ENCODE data around the gene PRUNE2.

The PRUNE2 gene

DNA sequence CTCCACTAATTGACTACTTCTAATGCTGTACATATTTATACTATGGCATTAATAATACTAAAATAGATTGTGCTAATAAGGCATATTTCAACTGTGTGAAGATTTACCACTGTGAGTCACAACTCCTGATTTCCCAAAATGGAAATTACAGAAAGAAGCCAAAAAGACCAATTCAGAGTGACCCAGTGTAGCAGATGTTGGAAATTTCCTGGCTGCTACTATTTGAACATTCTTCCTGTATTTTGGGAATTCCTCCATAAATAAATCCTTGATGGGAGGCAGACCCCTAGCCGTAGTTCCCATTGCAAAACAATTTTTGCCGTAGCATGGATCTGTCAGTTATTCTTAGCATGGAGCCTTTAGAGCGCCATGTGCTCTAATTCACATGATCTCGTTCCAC is 11.4 kb upstream of the PRUNE2 start:
- no peak overlapping the region for H3K9ac ChIP-seq (ENCODE audit: low read length)
- no peak overlapping the region for H3K4me2 ChIP-seq (ENCODE audit: low read length)
- H3K18ac ChIP-seq (ENCODE audit: low read length), result no peak overlapping the region
- no peak overlapping the region for H3K56ac ChIP-seq (ENCODE audit: low read length)
- no peak overlapping the region for H2AK5ac ChIP-seq (ENCODE audit: low read length)
- no peak overlapping the region for H2BK5ac ChIP-seq (ENCODE audit: low read length)
- no peaks in the 10 kb centered on the region for H3K4me1 ChIP-seq (ENCODE audit: control insufficient read depth, low read depth, low read length)
- H3K27ac ChIP-seq (ENCODE audit: low read depth, low read length), result no peak overlapping the region
- H3K27me3 ChIP-seq (ENCODE audit: insufficient read depth, low read length, poor library complexity), result peaks cover 2% of the 10 kb centered on the region
- DNase-seq, result no peak
- no peak overlapping the region for H2BK120ac ChIP-seq (ENCODE audit: low read depth, low read length)
- H3K36me3 ChIP-seq (ENCODE audit: control insufficient read depth, insufficient read depth, low read length), result no peaks in the 10 kb centered on the region
- no CpG with 5 or more reads among the region's 4 CpGs for WGBS (ENCODE audit: extremely low coverage, insufficient coverage, low lambda C conversion rate)
- no peak overlapping the region for H4K8ac ChIP-seq (ENCODE audit: low read depth, low read length)
- H3K23ac ChIP-seq (ENCODE audit: low read length), result no peak overlapping the region
- no peak overlapping the region for H3K4ac ChIP-seq (ENCODE audit: low read depth, low read length)
- H3K79me2 ChIP-seq (ENCODE audit: control insufficient read depth, insufficient read depth, low read length), result no peaks in the 10 kb centered on the region
- H3K79me1 ChIP-seq (ENCODE audit: low read length), result no peaks in the 10 kb centered on the region
- no peak overlapping the region for H3K4me3 ChIP-seq (ENCODE audit: low read length)
- no peak overlapping the region for H4K5ac ChIP-seq (ENCODE audit: low read length)
- no peak overlapping the region for H2BK15ac ChIP-seq (replicated peaks; ENCODE audit: low read depth)

DNA sequence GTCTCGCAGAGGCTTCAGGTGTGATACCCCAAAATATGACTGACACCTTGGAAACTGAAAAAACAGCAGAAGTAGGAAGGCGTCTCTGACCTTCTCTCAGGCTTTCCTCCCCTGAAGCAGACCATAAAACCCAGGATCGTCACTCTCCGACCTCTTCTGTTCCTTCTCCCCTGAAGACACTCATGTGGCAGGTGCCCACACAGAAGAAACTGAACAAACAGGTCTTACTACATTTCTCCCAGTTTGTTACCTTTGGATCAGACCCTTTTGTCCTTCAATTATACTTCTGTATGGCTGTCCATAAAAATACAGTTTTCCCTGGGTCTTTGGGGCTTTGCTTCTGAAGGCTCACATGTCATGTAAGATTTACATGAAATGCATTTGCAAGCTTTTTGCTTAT is 10.3 kb upstream of the PRUNE2 start:
- H2BK5ac ChIP-seq (ENCODE audit: low read length), result no peak overlapping the region
- H4K5ac ChIP-seq (ENCODE audit: low read length), result no peak overlapping the region
- no peak overlapping the region for H3K9ac ChIP-seq (ENCODE audit: low read length)
- H3K27ac ChIP-seq (ENCODE audit: low read depth, low read length), result no peak overlapping the region
- H4K8ac ChIP-seq (ENCODE audit: low read depth, low read length), result no peak overlapping the region
- H3K4me3 ChIP-seq (ENCODE audit: low read length), result no peak overlapping the region
- no peaks in the 10 kb centered on the region for H3K4me1 ChIP-seq (ENCODE audit: control insufficient read depth, low read depth, low read length)
- H3K27me3 ChIP-seq (ENCODE audit: insufficient read depth, low read length, poor library complexity), result peaks cover 2% of the 10 kb centered on the region
- H3K36me3 ChIP-seq (ENCODE audit: control insufficient read depth, insufficient read depth, low read length), result no peaks in the 10 kb centered on the region
- no peak overlapping the region for H2AK5ac ChIP-seq (ENCODE audit: low read length)
- H3K56ac ChIP-seq (ENCODE audit: low read length), result no peak overlapping the region
- no peaks in the 10 kb centered on the region for H3K79me1 ChIP-seq (ENCODE audit: low read length)
- no peak for DNase-seq
- H2BK120ac ChIP-seq (ENCODE audit: low read depth, low read length), result no peak overlapping the region
- no peak overlapping the region for H3K23ac ChIP-seq (ENCODE audit: low read length)
- no peak overlapping the region for H3K4ac ChIP-seq (ENCODE audit: low read depth, low read length)
- H3K79me2 ChIP-seq (ENCODE audit: control insufficient read depth, insufficient read depth, low read length), result no peaks in the 10 kb centered on the region
- no peak overlapping the region for H2BK15ac ChIP-seq (replicated peaks; ENCODE audit: low read depth)
- H3K4me2 ChIP-seq (ENCODE audit: low read length), result no peak overlapping the region
- WGBS (ENCODE audit: extremely low coverage, insufficient coverage, low lambda C conversion rate), result no CpG with 5 or more reads among the region's 4 CpGs
- H3K18ac ChIP-seq (ENCODE audit: low read length), result no peak overlapping the region

DNA sequence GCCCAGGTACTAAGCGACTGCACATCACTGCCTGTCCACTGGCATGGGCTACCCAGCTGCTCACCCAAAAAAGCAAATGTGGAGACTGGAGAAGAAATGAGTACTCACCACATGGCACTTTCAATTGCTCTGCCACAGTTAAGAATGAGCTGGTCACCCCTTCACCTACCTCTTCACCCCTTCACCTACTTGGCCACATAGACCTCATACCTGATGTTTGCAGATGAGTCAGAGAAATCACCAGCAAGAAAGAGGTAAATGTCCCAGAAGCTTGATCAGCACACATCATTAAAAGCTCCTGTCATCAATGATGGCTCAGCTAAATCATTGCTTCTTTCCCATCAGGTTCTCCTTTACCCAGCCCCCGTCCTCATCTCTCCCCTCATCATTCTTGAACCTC is 7.6 kb upstream of the PRUNE2 start:
- Histone ChIP-seq H3K4ac (ENCODE audit: low read depth, low read length) (no peak overlapping the region), H4K8ac (ENCODE audit: low read depth, low read length) (no peak overlapping the region), H3K4me2 (ENCODE audit: low read length) (no peak overlapping the region), H3K36me3 (ENCODE audit: control insufficient read depth, insufficient read depth, low read length) (no peaks in the 10 kb centered on the region), H3K27ac (ENCODE audit: low read depth, low read length) (no peak overlapping the region), H3K79me1 (ENCODE audit: low read length) (no peaks in the 10 kb centered on the region), H3K56ac (ENCODE audit: low read length) (no peak overlapping the region), H3K23ac (ENCODE audit: low read length) (no peak overlapping the region), H2AK5ac (ENCODE audit: low read length) (no peak overlapping the region), H4K5ac (ENCODE audit: low read length) (no peak overlapping the region), H3K18ac (ENCODE audit: low read length) (no peak overlapping the region), H3K27me3 (ENCODE audit: insufficient read depth, low read length, poor library complexity) (peaks cover 2% of the 10 kb centered on the region), H2BK15ac (replicated peaks; ENCODE audit: low read depth) (no peak overlapping the region), H2BK5ac (ENCODE audit: low read length) (no peak overlapping the region), H3K9ac (ENCODE audit: low read length) (no peak overlapping the region), H3K4me1 (ENCODE audit: control insufficient read depth, low read depth, low read length) (no peaks in the 10 kb centered on the region), H3K4me3 (ENCODE audit: low read length) (no peak overlapping the region), H2BK120ac (ENCODE audit: low read depth, low read length) (no peak overlapping the region), H3K79me2 (ENCODE audit: control insufficient read depth, insufficient read depth, low read length) (no peaks in the 10 kb centered on the region)
- DNase-seq, result no peak
- no CpG with 5 or more reads among the region's 2 CpGs for WGBS (ENCODE audit: extremely low coverage, insufficient coverage, low lambda C conversion rate)

DNA sequence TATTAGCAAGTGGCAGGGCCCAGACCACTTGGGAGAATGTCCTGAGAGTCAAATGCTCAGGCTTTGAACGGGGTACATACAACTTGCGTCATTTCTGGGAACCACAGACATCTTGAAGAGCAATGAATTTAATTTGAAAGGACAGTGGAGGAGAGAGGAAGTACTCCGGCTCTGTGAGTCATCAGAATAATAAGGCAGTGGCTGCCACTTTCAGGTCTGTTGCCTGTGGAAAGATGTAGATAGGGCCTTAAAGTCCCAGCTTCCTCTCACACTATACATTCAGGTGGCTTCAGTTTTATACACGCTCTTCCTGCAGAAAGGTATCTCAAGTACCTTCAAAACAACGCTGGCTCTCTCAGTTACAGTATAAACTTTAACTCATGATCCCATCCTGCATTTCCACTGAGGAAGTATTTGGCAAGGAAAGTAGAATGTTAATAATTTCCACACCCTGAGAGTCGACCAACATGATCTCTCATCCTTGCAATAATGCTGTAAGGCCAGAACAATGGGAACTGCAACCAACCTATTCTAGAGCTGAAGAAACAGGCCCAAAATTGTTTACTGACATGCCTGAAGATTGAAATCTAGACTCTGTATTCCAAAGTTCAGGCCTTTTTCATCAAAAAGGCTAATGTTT is 6.8 kb upstream of the PRUNE2 start:
- no peak overlapping the region for H3K9ac ChIP-seq (ENCODE audit: low read length)
- WGBS (ENCODE audit: extremely low coverage, insufficient coverage, low lambda C conversion rate), result no CpG with 5 or more reads among the region's 6 CpGs
- H3K27me3 ChIP-seq (ENCODE audit: insufficient read depth, low read length, poor library complexity), result peaks cover 2% of the 10 kb centered on the region
- H2BK15ac ChIP-seq (replicated peaks; ENCODE audit: low read depth), result no peak overlapping the region
- no peak overlapping the region for H2AK5ac ChIP-seq (ENCODE audit: low read length)
- no peak overlapping the region for H3K4ac ChIP-seq (ENCODE audit: low read depth, low read length)
- H3K4me3 ChIP-seq (ENCODE audit: low read length), result no peak overlapping the region
- H3K56ac ChIP-seq (ENCODE audit: low read length), result no peak overlapping the region
- H3K79me2 ChIP-seq (ENCODE audit: control insufficient read depth, insufficient read depth, low read length), result no peaks in the 10 kb centered on the region
- H3K36me3 ChIP-seq (ENCODE audit: control insufficient read depth, insufficient read depth, low read length), result no peaks in the 10 kb centered on the region
- no peak overlapping the region for H4K8ac ChIP-seq (ENCODE audit: low read depth, low read length)
- H3K4me2 ChIP-seq (ENCODE audit: low read length), result no peak overlapping the region
- H4K5ac ChIP-seq (ENCODE audit: low read length), result no peak overlapping the region
- no peaks in the 10 kb centered on the region for H3K4me1 ChIP-seq (ENCODE audit: control insufficient read depth, low read depth, low read length)
- H3K23ac ChIP-seq (ENCODE audit: low read length), result no peak overlapping the region
- no peak overlapping the region for H3K18ac ChIP-seq (ENCODE audit: low read length)
- no peak overlapping the region for H3K27ac ChIP-seq (ENCODE audit: low read depth, low read length)
- H2BK120ac ChIP-seq (ENCODE audit: low read depth, low read length), result no peak overlapping the region
- no peaks in the 10 kb centered on the region for H3K79me1 ChIP-seq (ENCODE audit: low read length)
- H2BK5ac ChIP-seq (ENCODE audit: low read length), result no peak overlapping the region
- no peak for DNase-seq

DNA sequence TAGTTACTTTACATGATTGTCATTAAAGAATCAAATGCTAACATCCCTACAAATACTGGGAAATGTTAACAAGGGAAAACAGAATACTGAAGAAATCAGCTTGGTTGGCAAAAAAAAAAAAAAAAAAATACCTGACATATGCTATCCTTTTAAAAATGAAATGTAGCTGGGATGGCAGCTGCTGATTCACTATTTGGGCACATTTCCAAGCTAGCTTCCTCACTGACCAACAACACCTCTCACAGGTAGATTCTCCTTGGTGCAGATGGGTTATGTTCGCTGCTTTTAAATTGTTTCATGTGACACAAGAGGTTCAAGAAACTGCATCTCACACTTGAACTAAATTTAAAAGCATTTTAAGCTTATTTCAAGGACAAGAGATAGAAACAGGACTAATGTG is 6.1 kb upstream of the PRUNE2 start:
- H3K4ac ChIP-seq (ENCODE audit: low read depth, low read length), result no peak overlapping the region
- H3K27ac ChIP-seq (ENCODE audit: low read depth, low read length), result no peak overlapping the region
- H2BK15ac ChIP-seq (replicated peaks; ENCODE audit: low read depth), result no peak overlapping the region
- no peak overlapping the region for H3K9ac ChIP-seq (ENCODE audit: low read length)
- H3K18ac ChIP-seq (ENCODE audit: low read length), result no peak overlapping the region
- H3K36me3 ChIP-seq (ENCODE audit: control insufficient read depth, insufficient read depth, low read length), result no peaks in the 10 kb centered on the region
- H3K4me2 ChIP-seq (ENCODE audit: low read length), result no peak overlapping the region
- H2AK5ac ChIP-seq (ENCODE audit: low read length), result no peak overlapping the region
- no peak overlapping the region for H3K23ac ChIP-seq (ENCODE audit: low read length)
- H4K8ac ChIP-seq (ENCODE audit: low read depth, low read length), result no peak overlapping the region
- H4K5ac ChIP-seq (ENCODE audit: low read length), result no peak overlapping the region
- H3K79me1 ChIP-seq (ENCODE audit: low read length), result no peaks in the 10 kb centered on the region
- no peaks in the 10 kb centered on the region for H3K4me1 ChIP-seq (ENCODE audit: control insufficient read depth, low read depth, low read length)
- no CpG with 5 or more reads among the region's 1 CpG for WGBS (ENCODE audit: extremely low coverage, insufficient coverage, low lambda C conversion rate)
- no peak overlapping the region for H2BK120ac ChIP-seq (ENCODE audit: low read depth, low read length)
- no peak overlapping the region for H3K4me3 ChIP-seq (ENCODE audit: low read length)
- H2BK5ac ChIP-seq (ENCODE audit: low read length), result no peak overlapping the region
- peaks cover 8% of the 10 kb centered on the region for H3K27me3 ChIP-seq (ENCODE audit: insufficient read depth, low read length, poor library complexity)
- no peak overlapping the region for H3K56ac ChIP-seq (ENCODE audit: low read length)
- DNase-seq, result no peak
- no peaks in the 10 kb centered on the region for H3K79me2 ChIP-seq (ENCODE audit: control insufficient read depth, insufficient read depth, low read length)

DNA sequence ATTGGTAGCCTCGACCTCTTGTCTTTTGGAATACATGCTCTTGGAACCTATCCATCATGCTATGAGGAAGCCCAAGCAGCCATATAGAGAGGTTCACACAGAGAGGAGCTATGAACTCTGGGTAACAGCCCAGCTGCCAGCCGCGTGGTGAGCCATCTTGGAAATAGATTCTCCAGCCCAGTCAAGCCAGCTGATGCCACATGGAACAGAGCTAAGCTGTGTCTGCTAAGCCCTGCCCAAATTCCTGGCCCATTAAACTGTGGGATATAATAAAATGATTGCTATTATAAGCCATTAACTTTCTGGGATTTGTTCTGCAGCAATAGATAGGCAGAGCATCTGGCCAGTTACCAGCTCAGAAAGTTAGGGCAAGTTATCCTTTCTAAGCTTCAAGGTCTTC is 4.9 kb upstream of the PRUNE2 start:
- peaks cover 9% of the 10 kb centered on the region for H3K27me3 ChIP-seq (ENCODE audit: insufficient read depth, low read length, poor library complexity)
- H3K36me3 ChIP-seq (ENCODE audit: control insufficient read depth, insufficient read depth, low read length), result no peaks in the 10 kb centered on the region
- H3K56ac ChIP-seq (ENCODE audit: low read length), result no peak overlapping the region
- no peak overlapping the region for H2BK5ac ChIP-seq (ENCODE audit: low read length)
- no peaks in the 10 kb centered on the region for H3K79me1 ChIP-seq (ENCODE audit: low read length)
- H4K8ac ChIP-seq (ENCODE audit: low read depth, low read length), result no peak overlapping the region
- H2BK120ac ChIP-seq (ENCODE audit: low read depth, low read length), result no peak overlapping the region
- no peak overlapping the region for H4K5ac ChIP-seq (ENCODE audit: low read length)
- no peak overlapping the region for H3K9ac ChIP-seq (ENCODE audit: low read length)
- H3K18ac ChIP-seq (ENCODE audit: low read length), result no peak overlapping the region
- WGBS (ENCODE audit: extremely low coverage, insufficient coverage, low lambda C conversion rate), result no CpG with 5 or more reads among the region's 3 CpGs
- no peak overlapping the region for H3K4me3 ChIP-seq (ENCODE audit: low read length)
- H3K4ac ChIP-seq (ENCODE audit: low read depth, low read length), result no peak overlapping the region
- H3K27ac ChIP-seq (ENCODE audit: low read depth, low read length), result no peak overlapping the region
- H3K23ac ChIP-seq (ENCODE audit: low read length), result no peak overlapping the region
- no peak overlapping the region for H2BK15ac ChIP-seq (replicated peaks; ENCODE audit: low read depth)
- H3K79me2 ChIP-seq (ENCODE audit: control insufficient read depth, insufficient read depth, low read length), result no peaks in the 10 kb centered on the region
- no peak overlapping the region for H3K4me2 ChIP-seq (ENCODE audit: low read length)
- DNase-seq, result no peak
- peaks cover 2% of the 10 kb centered on the region for H3K4me1 ChIP-seq (ENCODE audit: control insufficient read depth, low read depth, low read length)
- H2AK5ac ChIP-seq (ENCODE audit: low read length), result no peak overlapping the region
